Peyer's patch (tissue), 4 donors: ENCODE measurements around the gene GALNT17. TPM values are rescaled to one million over a fixed set of nuclear protein-coding genes. Genes with fewer than 3 reads are reported as not detected.
A peak's percentile ranks its signal among the peaks of the same experiment; 100 is the strongest.

ENCODE experiments used
- DNase-seq, 3 donors: peaks; one replicate each; pipeline ENCODE4 v3.0.0-alpha.2; 2017 to 2019
- H3K27ac ChIP-seq, 4 donors: fragments of 200-600 bp; sonication (generic); one replicate each; pipeline ENCODE4 v1.5.1; 2016 to 2019
- H3K27me3 ChIP-seq, 2 donors: fragments of 200-600 bp; sonication (generic); one replicate each; pipeline ENCODE4 v1.5.1; 2019
- H3K36me3 ChIP-seq, 3 donors: fragments of 200-600 bp; sonication (generic); one replicate each; pipeline ENCODE4 v1.5.1; 2016 to 2019
- H3K4me1 ChIP-seq, 4 donors: fragments of 200-600 bp; sonication (generic); one replicate each; pipeline ENCODE4 v1.5.1; 2016 to 2019
- H3K4me3 ChIP-seq, 4 donors: fragments of 200-600 bp; sonication (generic); 1 replicate in 3 of 4; 2 replicates in 1 of 4; pipeline ENCODE4 v1.5.1; 2016 to 2019; ENCODE audit warnings: mild to moderate bottlenecking in 1 of 4
- H3K9me3 ChIP-seq, 4 donors: fragments of 200-600 bp; sonication (generic); one replicate each; pipeline ENCODE4 v1.5.1; 2016 to 2019; ENCODE audit warnings: mild to moderate bottlenecking in 1 of 4
- CTCF ChIP-seq, 6 experiments: fragments of 450-650 bp in 4 of 6; fragments of 200-600 bp in 2 of 6; sonication (generic) in 1 of 6; IDR thresholded peaks; one replicate each; pipeline ENCODE4 v1.5.1; 2017 to 2019; ENCODE audit warnings: antibody characterized with exemption in 6 of 6, mild to moderate bottlenecking in 3 of 6, moderate library complexity in 1 of 6
- POLR2A ChIP-seq, 2 donors: fragments of 450-650 bp; IDR thresholded peaks; one replicate each; pipeline ENCODE4 v1.5.1; 2017; ENCODE audit warnings: antibody characterized with exemption in 2 of 2, mild to moderate bottlenecking in 2 of 2, moderate library complexity in 2 of 2
- total RNA-seq, 4 donors: library from RNA; depleted of rRNA; stranded (reverse); fragments of >200 nt; gene quantifications; one replicate each; pipeline ENCODE4 v1.1.0, GENCODE V29; 2016

GALNT17 gene
- total RNA-seq, 4 donors from 2014 or later: 0.88 to 17.3 (median 2.3) TPM

GRCh38 chr7:71236230-71237105 lies 104.5 kb downstream of the GALNT17 start:
- Histone ChIP-seq H3K4me3 (no peak overlapping the region), H3K27me3 (no peaks in the 10 kb centered on the region), H3K9me3 (no peaks in the 10 kb centered on the region), H3K36me3 (no peaks in the 10 kb centered on the region), H3K4me1 (no peaks in the 10 kb centered on the region), H3K27ac (peak overlapping the region in 1 of 4 donors; percentile 26)
- no peak for DNase-seq
- no peak for TF ChIP-seq POLR2A (IDR thresholded peaks at IDR 0.05)
- TF ChIP-seq CTCF (IDR thresholded peaks at IDR 0.05): no peak

- Histone ChIP-seq H3K36me3 (no peaks in the 10 kb centered on the region), H3K9me3 (no peaks in the 10 kb centered on the region), H3K27me3 (no peaks in the 10 kb centered on the region), H3K4me3 (no peak overlapping the region), H3K4me1 (no peaks in the 10 kb centered on the region), H3K27ac (no peak overlapping the region)
- DNase-seq: no peak
- no peak for TF ChIP-seq POLR2A (IDR thresholded peaks at IDR 0.05)
- TF ChIP-seq CTCF (IDR thresholded peaks at IDR 0.05): no peak
These were observed 106.0 kb downstream of the GALNT17 start for GRCh38 chr7:71237945-71238344.

GRCh38 chr7:71238581-71239295 lies 106.8 kb downstream of the GALNT17 start:
- Histone ChIP-seq H3K27ac (no peak overlapping the region), H3K36me3 (no peaks in the 10 kb centered on the region), H3K4me3 (no peak overlapping the region), H3K27me3 (no peaks in the 10 kb centered on the region), H3K9me3 (no peaks in the 10 kb centered on the region), H3K4me1 (no peaks in the 10 kb centered on the region)
- TF ChIP-seq POLR2A (IDR thresholded peaks at IDR 0.05): no peak
- TF ChIP-seq CTCF (IDR thresholded peaks at IDR 0.05): no peak
- no peak for DNase-seq

- Histone ChIP-seq H3K27me3 (no peaks in the 10 kb centered on the region), H3K27ac (peak overlapping the region in 1 of 4 donors; percentile 14), H3K4me3 (no peak overlapping the region), H3K36me3 (no peaks in the 10 kb centered on the region), H3K9me3 (no peaks in the 10 kb centered on the region), H3K4me1 (no peaks in the 10 kb centered on the region)
- TF ChIP-seq CTCF (IDR thresholded peaks at IDR 0.05) (no peak), POLR2A (IDR thresholded peaks at IDR 0.05) (no peak)
- DNase-seq: no peak
These were observed 107.8 kb downstream of the GALNT17 start for GRCh38 chr7:71239586-71240268.

- no peak for DNase-seq
- no peak overlapping the region for H3K27ac ChIP-seq
- H3K4me1 ChIP-seq: no peaks in the 10 kb centered on the region
- TF ChIP-seq POLR2A (IDR thresholded peaks at IDR 0.05) (no peak), CTCF (IDR thresholded peaks at IDR 0.05) (no peak)
- H3K36me3 ChIP-seq: no peaks in the 10 kb centered on the region
- H3K27me3 ChIP-seq: no peaks in the 10 kb centered on the region
- H3K4me3 ChIP-seq: no peak overlapping the region
- H3K9me3 ChIP-seq: no peaks in the 10 kb centered on the region
These were observed 111.9 kb downstream of the GALNT17 start for GRCh38 chr7:71243736-71244410.
